ENCODE measurements around the gene PLPPR1.

GRCh38 chr9:101226161-101226560 lies 197.6 kb downstream of the PLPPR1 start:
- TF ChIP-seq CTCF (IDR thresholded peaks at IDR 0.05; ENCODE audit: low read length) (no peak), EZH2 (IDR thresholded peaks at IDR 0.05; ENCODE audit: borderline replicate concordance, low read length) (no peak)

Data from OCI-LY1 (cell line).